Fibroblast of mammary gland (primary cell): ENCODE results near the gene CXCL12.

ENCODE experiments used
- DNase-seq: peaks from one replicate; pipeline ENCODE4 v3.0.0-alpha.2; 2010; ENCODE audit warnings: low read depth
- H3K4me3 ChIP-seq: 2 replicates; pipeline ENCODE4 v1.5.1; 2011; ENCODE audit warnings: low read depth, mild to moderate bottlenecking, low read length, moderate library complexity; ENCODE audit not compliant: control insufficient read depth
- CTCF ChIP-seq: conservative IDR thresholded peaks from 2 replicates; pipeline ENCODE4 v1.5.1; 2011; ENCODE audit warnings: low read depth, low read length, inconsistent platforms; ENCODE audit not compliant: control insufficient read depth, insufficient read depth

CXCL12 gene

DNA sequence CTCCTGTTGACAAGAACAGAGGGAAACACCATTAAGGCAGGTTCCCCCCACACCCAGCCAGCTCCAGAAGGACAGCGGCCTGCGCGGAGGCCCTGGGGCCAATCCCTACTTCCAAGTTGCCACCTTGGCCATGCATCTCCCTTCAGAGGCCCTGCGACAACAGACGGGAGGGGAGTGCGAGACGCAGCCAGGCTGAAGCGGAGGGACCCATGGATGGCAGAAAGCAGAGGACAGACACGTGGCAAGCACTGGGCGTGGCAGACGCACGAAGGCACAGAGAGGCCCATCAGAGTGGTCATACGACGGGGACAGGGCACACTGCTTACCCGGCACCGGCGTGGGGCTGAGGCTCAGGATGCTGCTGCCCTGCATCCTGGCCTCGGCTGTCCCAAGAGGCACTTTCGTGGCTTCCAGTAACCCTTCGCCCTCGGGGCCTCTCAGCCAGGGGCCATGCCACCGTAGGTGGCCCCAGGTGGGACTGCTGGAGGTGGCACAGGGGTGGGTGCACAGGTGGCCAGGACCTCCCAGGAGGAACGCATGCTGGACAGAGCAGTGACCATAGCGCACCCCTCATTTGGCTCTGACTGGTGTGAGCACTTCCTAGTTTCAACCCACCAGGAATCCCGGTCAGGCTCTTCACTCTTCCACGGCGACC, 11.4 kb downstream of the CXCL12 start:
- no peak for DNase-seq
- H3K4me3 ChIP-seq, result no peak overlapping the region
- no peak for TF ChIP-seq CTCF

GRCh38 chr10:44372181-44372580, 12.7 kb downstream of the CXCL12 start:
- no peak for DNase-seq
- TF ChIP-seq CTCF, result no peak

DNA sequence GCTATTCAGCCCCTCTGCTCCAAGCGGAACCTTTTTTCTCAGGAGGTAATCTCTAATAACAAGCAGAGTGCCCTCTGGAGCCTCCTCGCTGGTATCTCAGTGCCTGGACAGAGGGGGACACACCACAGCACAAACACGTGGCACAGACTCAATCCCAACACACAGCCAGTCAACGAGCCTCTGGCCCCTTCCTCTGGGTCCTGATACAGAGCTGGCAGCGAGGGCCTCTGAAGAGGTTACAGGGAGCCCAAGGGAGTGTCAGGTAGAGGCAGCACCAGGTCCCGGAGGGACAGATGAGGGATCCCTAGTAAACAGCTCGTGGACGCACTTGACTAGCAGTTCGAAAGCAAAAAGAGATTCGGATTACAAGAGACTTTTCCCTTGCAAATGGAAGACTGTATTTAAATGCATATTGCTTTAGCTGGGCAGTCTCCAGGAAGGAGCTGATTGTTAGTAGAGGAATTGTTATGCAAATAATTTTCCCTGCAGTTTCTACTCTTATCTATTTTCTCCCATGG, 14.1 kb downstream of the CXCL12 start:
- no peak for TF ChIP-seq CTCF
- H3K4me3 ChIP-seq, result no peak overlapping the region
- DNase-seq, result no peak

More at GRCh38 chr10:44372181-44372580, 12.7 kb downstream of the CXCL12 start:
- no peak overlapping the region for H3K4me3 ChIP-seq

DNA sequence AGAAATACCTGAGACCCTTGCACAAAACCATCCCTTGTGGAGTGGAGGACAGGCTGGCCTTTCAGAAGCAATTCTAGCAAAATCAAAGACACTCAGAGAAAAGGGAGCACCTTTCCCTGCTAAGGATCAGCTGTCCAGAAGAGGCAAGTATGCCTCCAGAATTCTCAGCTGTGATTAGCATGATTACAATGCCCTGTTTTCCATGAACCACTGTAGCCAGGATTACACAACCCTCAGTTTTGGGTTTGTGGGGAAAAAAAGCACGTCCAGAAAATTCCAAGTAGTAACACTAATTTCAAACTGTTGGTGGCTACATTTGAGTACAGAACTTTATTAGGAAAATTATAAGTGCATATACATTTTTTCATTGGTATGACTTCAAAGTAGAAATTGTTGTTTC, 15.0 kb downstream of the CXCL12 start:
- peak; percentile 30 for DNase-seq
- no peak for TF ChIP-seq CTCF
- H3K4me3 ChIP-seq, result no peak overlapping the region

- no peak for TF ChIP-seq CTCF
- no peak overlapping the region for H3K4me3 ChIP-seq
- DNase-seq, result peak; percentile 60
These were observed 15.6 kb downstream of the CXCL12 start for GRCh38 chr10:44369296-44369695.

- DNase-seq, result no peak
- H3K4me3 ChIP-seq, result no peak overlapping the region
- no peak for TF ChIP-seq CTCF
These were observed 16.3 kb downstream of the CXCL12 start for GRCh38 chr10:44368637-44369036.
